Measurements from ENCODE around the gene KIF6. TPM values are rescaled to one million over a fixed set of nuclear protein-coding genes. Genes with fewer than 3 reads are reported as not detected.
"Not testable (repeated sequence)": the region's sequence is repeated elsewhere in the genome, so short reads cannot be mapped to it uniquely, and the experiment has no call there.

KIF6 gene
- total RNA-seq, 1 experiment from 2014 or later: not detected

GRCh38 chr6:39502362-39502955, 222.7 kb downstream of the KIF6 start:
- H3K9me2 ChIP-seq (ENCODE audit: insufficient read depth); POLR2A ChIA-PET; DNase-seq (ENCODE audit: low read depth, low spot score); H3K4me3 ChIP-seq (replicated peaks in 1 of 2; ENCODE audit: low read depth in 1 of 2, low read length in 2 of 2); CTCF ChIA-PET; H3K36me3 ChIP-seq (ENCODE audit: control insufficient read depth in 1 of 2, insufficient read depth in 2 of 2, low read length in 2 of 2); H3K9ac ChIP-seq (ENCODE audit: low read length); H4K20me1 ChIP-seq (ENCODE audit: insufficient read depth); H3K4me1 ChIP-seq (ENCODE audit: control insufficient read depth in 1 of 2, insufficient read depth in 2 of 2, low read length in 2 of 2); H3K4me2 ChIP-seq (ENCODE audit: low read length); ATAC-seq; H3K9me3 ChIP-seq (ENCODE audit: control insufficient read depth in 1 of 2, insufficient read depth in 1 of 2, low read depth in 1 of 2, low read length in 2 of 2); BruUV-seq (replicated peaks); H3K27ac ChIP-seq (ENCODE audit: low read depth, low read length); intact Hi-C loops (cut with micrococcal nuclease); H2AFZ ChIP-seq (ENCODE audit: low read depth, low read length, poor library complexity, severe bottlenecking); RAD21 ChIA-PET (ENCODE audit: low non-redundant PET in 1 of 2, low total read pairs in 2 of 2, uncharacterized antibody in 2 of 2, unreplicated experiment in 2 of 2); H3K79me2 ChIP-seq (ENCODE audit: insufficient read depth, low read length): not testable (repeated sequence)
- H3K27me3 ChIP-seq (ENCODE audit: insufficient read depth, low read length): peaks cover 10% of the 10 kb centered on the region

DNA sequence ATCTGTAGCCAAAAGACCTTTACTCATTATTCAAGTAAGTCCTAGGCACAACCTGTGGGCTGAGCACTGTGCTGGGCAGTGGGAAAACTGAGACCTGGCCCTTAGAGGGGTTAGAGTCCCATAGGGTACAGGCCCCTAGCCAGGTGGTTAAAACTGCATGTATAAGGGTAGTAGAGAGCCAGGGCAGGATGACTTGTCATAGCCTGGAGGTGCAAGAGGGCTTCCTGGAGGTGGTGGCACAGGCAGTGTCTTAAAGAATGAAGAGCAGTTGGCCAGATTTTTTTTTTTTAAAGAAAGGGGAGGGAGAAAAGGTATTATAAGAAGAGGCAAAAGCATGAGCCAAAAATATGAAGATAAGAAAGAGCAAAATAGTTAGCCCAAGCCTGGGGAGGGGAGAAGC, 226.2 kb downstream of the KIF6 start:
- no peak for DNase-seq (ENCODE audit: low read depth, low spot score)
- H3K9ac ChIP-seq (ENCODE audit: low read length): no peak overlapping the region
- CTCF ChIA-PET: no interaction called here
- no peaks in the 10 kb centered on the region for H3K36me3 ChIP-seq (ENCODE audit: control insufficient read depth in 1 of 2, insufficient read depth in 2 of 2, low read length in 2 of 2)
- BruUV-seq (replicated peaks): no TSS peak
- POLR2A ChIA-PET: no interaction called here
- H3K27ac ChIP-seq (ENCODE audit: low read depth, low read length): no peak overlapping the region
- no peaks in the 10 kb centered on the region for H3K9me2 ChIP-seq (ENCODE audit: insufficient read depth)
- H2AFZ ChIP-seq (ENCODE audit: low read depth, low read length, poor library complexity, severe bottlenecking): no peak overlapping the region
- H4K20me1 ChIP-seq (ENCODE audit: insufficient read depth): no peaks in the 10 kb centered on the region; the same call in 1 of the 2 replicates
- TF ChIP-seq EZH2 (IDR thresholded peaks at IDR 0.05): no peak
- TF ChIP-seq, protein P1, sequence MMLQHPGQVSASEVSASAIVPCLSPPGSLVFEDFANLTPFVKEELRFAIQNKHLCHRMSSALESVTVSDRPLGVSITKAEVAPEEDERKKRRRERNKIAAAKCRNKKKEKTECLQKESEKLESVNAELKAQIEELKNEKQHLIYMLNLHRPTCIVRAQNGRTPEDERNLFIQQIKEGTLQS (IDR thresholded peaks at IDR 0.05): no peak
- TF ChIP-seq EZH2phosphoT487 (IDR thresholded peaks at IDR 0.05; ENCODE audit: borderline replicate concordance): no peak
- no peak for TF ChIP-seq YY1 (IDR thresholded peaks at IDR 0.05; ENCODE audit: extremely low read depth, insufficient replicate concordance, low read depth, low read length)
- TF ChIP-seq, protein P2, sequence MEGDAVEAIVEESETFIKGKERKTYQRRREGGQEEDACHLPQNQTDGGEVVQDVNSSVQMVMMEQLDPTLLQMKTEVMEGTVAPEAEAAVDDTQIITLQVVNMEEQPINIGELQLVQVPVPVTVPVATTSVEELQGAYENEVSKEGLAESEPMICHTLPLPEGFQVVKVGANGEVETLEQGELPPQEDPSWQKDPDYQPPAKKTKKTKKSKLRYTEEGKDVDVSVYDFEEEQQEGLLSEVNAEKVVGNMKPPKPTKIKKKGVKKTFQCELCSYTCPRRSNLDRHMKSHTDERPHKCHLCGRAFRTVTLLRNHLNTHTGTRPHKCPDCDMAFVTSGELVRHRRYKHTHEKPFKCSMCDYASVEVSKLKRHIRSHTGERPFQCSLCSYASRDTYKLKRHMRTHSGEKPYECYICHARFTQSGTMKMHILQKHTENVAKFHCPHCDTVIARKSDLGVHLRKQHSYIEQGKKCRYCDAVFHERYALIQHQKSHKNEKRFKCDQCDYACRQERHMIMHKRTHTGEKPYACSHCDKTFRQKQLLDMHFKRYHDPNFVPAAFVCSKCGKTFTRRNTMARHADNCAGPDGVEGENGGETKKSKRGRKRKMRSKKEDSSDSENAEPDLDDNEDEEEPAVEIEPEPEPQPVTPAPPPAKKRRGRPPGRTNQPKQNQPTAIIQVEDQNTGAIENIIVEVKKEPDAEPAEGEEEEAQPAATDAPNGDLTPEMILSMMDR (IDR thresholded peaks at IDR 0.05 in 2 of 3, conservative IDR thresholded peaks at IDR 0.05 in 1 of 3; ENCODE audit: borderline replicate concordance in 1 of 3, insufficient read depth in 1 of 3, low read depth in 2 of 3, low read length in 2 of 3): no peak
- TF ChIP-seq JUND (IDR thresholded peaks at IDR 0.05): no peak
- TF ChIP-seq ZNF274 (IDR thresholded peaks at IDR 0.05; ENCODE audit: low read depth, low read length): no peak
- TF ChIP-seq SRF (IDR thresholded peaks at IDR 0.05; ENCODE audit: low read depth): no peak
- H3K4me1 ChIP-seq (ENCODE audit: control insufficient read depth in 1 of 2, insufficient read depth in 2 of 2, low read length in 2 of 2): no peaks in the 10 kb centered on the region
- RAD21 ChIA-PET (ENCODE audit: low non-redundant PET in 1 of 2, low total read pairs in 2 of 2, uncharacterized antibody in 2 of 2, unreplicated experiment in 2 of 2): no interaction called here
- H3K27me3 ChIP-seq (ENCODE audit: insufficient read depth, low read length): peaks cover 43% of the 10 kb centered on the region
- H3K4me2 ChIP-seq (ENCODE audit: low read length): no peak overlapping the region
- no peak overlapping the region for H3K4me3 ChIP-seq (replicated peaks in 1 of 2; ENCODE audit: low read depth in 1 of 2, low read length in 2 of 2)
- intact Hi-C loops (cut with micrococcal nuclease): no loop called here
- no peak for ATAC-seq
- no peaks in the 10 kb centered on the region for H3K9me3 ChIP-seq (ENCODE audit: control insufficient read depth in 1 of 2, insufficient read depth in 1 of 2, low read depth in 1 of 2, low read length in 2 of 2)
- H3K79me2 ChIP-seq (ENCODE audit: insufficient read depth, low read length): no peaks in the 10 kb centered on the region
